PC-9 (cell line): Measurements from ENCODE around the gene LYRM9. TPM values are rescaled to one million over a fixed set of nuclear protein-coding genes. Genes with fewer than 3 reads are reported as not detected.

Source experiments
- BruUV-seq: library from RNA; stranded (reverse); fragments of 400-500 nt; replicated peaks from 2 replicates; lab custom pipeline; 2021; lab: Mats Ljungman, UMichigan
- CTCF ChIA-PET: fragments of 300-600 bp; sonication (Branson Sonifier 250); formaldehyde crosslinking; loops from one replicate; lab custom pipeline; 2022; ENCODE audit warnings: antibody characterized with exemption; lab: Charles Lee
- POLR2A ChIA-PET: fragments of 300-600 bp; sonication (Branson Sonifier 250); formaldehyde crosslinking; loops from one replicate; lab custom pipeline; 2022; ENCODE audit warnings: antibody characterized with exemption; ENCODE audit not compliant: unreplicated experiment; lab: Charles Lee
- DNase-seq, 2 experiments: peaks; one replicate each; pipeline versions ENCODE4 v3.0.0 to v3.0.0-alpha.2; 2015 to 2022; ENCODE audit warnings: mixed read lengths in 1 of 2
- H2AFZ ChIP-seq: fragments of 200-600 bp; sonication (generic); 2 replicates; pipeline ENCODE4 v1.8.1; 2017; ENCODE audit warnings: antibody characterized with exemption
- H3F3A ChIP-seq: fragments of 200-600 bp; sonication (generic); 2 replicates; pipeline ENCODE4 v1.8.1; 2017; ENCODE audit warnings: antibody characterized with exemption, mild to moderate bottlenecking, low read depth; ENCODE audit not compliant: insufficient read depth
- H3K27ac ChIP-seq: fragments of 200-600 bp; sonication (generic); 2 replicates; pipeline ENCODE4 v1.6.1; 2016; ENCODE audit warnings: mixed run types
- H3K27me3 ChIP-seq: fragments of 200-600 bp; sonication (generic); 2 replicates; pipeline ENCODE4 v1.6.1; 2016; ENCODE audit warnings: low read depth, mixed run types; ENCODE audit not compliant: insufficient read depth
- H3K36me3 ChIP-seq: fragments of 200-600 bp; sonication (generic); 2 replicates; pipeline ENCODE4 v1.6.1; 2016; ENCODE audit warnings: low read depth, mixed run types
- H3K4me1 ChIP-seq: fragments of 200-600 bp; sonication (generic); replicated peaks from 2 replicates; pipeline ENCODE4 v1.6.1; 2016; ENCODE audit warnings: mixed run types; ENCODE audit not compliant: insufficient read depth
- H3K4me2 ChIP-seq: fragments of 200-600 bp; sonication (generic); 2 replicates; pipeline ENCODE4 v1.6.1; 2017; ENCODE audit warnings: mixed run types
- H3K4me3 ChIP-seq: fragments of 200-600 bp; sonication (generic); 2 replicates; pipeline ENCODE4 v1.6.1; 2016; ENCODE audit warnings: mixed run types
- H3K79me2 ChIP-seq: fragments of 200-600 bp; sonication (generic); 2 replicates; pipeline ENCODE4 v1.6.1; 2017; ENCODE audit warnings: low read depth, mixed run types
- H3K9me2 ChIP-seq: fragments of 200-600 bp; sonication (generic); 2 replicates; pipeline ENCODE4 v1.8.1; 2017; ENCODE audit warnings: mild to moderate bottlenecking; ENCODE audit not compliant: insufficient read depth
- H3K9me3 ChIP-seq: fragments of 200-600 bp; sonication (generic); 2 replicates; pipeline ENCODE4 v1.8.1; 2016; ENCODE audit warnings: low read depth; ENCODE audit not compliant: insufficient read depth
- H4K20me1 ChIP-seq: fragments of 200-600 bp; sonication (generic); 2 replicates; pipeline ENCODE4 v1.8.1; 2017; ENCODE audit not compliant: insufficient read depth
- EZH2 ChIP-seq: fragments of 200-600 bp; sonication (generic); IDR thresholded peaks from 2 replicates; pipeline ENCODE4 v1.8.0; 2017; ENCODE audit warnings: antibody characterized with exemption, low read depth
- intact Hi-C: fragments of 100-400 bp; cut with micrococcal nuclease; formaldehyde crosslinking; loops from one replicate; pipeline ENCODE4 v1.10.0; 2022; ENCODE audit not compliant: unreplicated experiment
- total RNA-seq: library from RNA; stranded (reverse); gene quantifications from 2 replicates; pipeline ENCODE4 v1.2.3, GENCODE V29; 2021
- TF ChIP-seq, protein P1 (sequence below): fragments of 200-600 bp; sonication (generic); conservative IDR thresholded peaks from 2 replicates; pipeline ENCODE4 v1.6.1; 2017; ENCODE audit warnings: mixed run types, antibody characterized with exemption, mild to moderate bottlenecking, moderate library complexity

LYRM9 gene
- total RNA-seq, 1 experiment from 2014 or later = 7.6 TPM

DNA sequence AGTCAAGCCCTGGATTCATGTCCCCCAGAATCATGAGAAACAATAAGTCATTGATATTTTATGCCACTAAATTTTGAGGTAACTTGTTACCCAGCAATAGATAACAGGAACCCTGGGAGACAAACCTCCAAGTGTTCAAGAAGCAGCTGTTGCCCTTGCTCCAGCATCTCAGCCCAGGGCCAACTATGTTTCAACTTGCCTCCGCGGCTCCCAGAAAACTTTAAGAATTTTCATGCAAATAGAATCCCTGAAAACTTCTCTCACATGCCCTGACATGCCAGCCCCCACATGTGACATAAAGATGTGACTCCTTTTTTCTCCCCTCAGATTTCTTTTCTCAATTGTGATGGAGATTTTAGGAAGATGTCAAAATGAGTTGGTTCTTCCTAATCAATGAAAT lies 22.8 kb downstream of the LYRM9 start:
- ChIA-PET POLR2A (no interaction called here), CTCF (no interaction called here)
- no peak for DNase-seq
- Histone ChIP-seq H3K9me2 (no peaks in the 10 kb centered on the region), H3K9me3 (no peaks in the 10 kb centered on the region), H3K4me3 (no peak overlapping the region), H2AFZ (no peak overlapping the region), H3K27me3 (0 out of 2 replicates have a peak, but pooled peaks cover 1% of the 10 kb centered on the region), H3K4me2 (no peak overlapping the region), H3F3A (no peaks in the 10 kb centered on the region), H3K36me3 (no peaks in the 10 kb centered on the region), H3K4me1 (peaks cover 4% of the 10 kb centered on the region), H3K27ac (no peak overlapping the region), H3K79me2 (no peaks in the 10 kb centered on the region), H4K20me1 (no peaks in the 10 kb centered on the region)
- TF ChIP-seq, protein P1, sequence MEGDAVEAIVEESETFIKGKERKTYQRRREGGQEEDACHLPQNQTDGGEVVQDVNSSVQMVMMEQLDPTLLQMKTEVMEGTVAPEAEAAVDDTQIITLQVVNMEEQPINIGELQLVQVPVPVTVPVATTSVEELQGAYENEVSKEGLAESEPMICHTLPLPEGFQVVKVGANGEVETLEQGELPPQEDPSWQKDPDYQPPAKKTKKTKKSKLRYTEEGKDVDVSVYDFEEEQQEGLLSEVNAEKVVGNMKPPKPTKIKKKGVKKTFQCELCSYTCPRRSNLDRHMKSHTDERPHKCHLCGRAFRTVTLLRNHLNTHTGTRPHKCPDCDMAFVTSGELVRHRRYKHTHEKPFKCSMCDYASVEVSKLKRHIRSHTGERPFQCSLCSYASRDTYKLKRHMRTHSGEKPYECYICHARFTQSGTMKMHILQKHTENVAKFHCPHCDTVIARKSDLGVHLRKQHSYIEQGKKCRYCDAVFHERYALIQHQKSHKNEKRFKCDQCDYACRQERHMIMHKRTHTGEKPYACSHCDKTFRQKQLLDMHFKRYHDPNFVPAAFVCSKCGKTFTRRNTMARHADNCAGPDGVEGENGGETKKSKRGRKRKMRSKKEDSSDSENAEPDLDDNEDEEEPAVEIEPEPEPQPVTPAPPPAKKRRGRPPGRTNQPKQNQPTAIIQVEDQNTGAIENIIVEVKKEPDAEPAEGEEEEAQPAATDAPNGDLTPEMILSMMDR = no peak
- TF ChIP-seq EZH2 = no peak
- intact Hi-C loops = no loop called here
- BruUV-seq = no TSS peak

GRCh38 chr17:27868565-27868964 lies 24.6 kb downstream of the LYRM9 start:
- Histone ChIP-seq H3K27ac (no peak overlapping the region), H3K27me3 (0 out of 2 replicates have a peak, but pooled peaks cover 6% of the 10 kb centered on the region), H4K20me1 (no peaks in the 10 kb centered on the region), H3K4me2 (no peak overlapping the region), H3K4me3 (no peak overlapping the region), H3K9me3 (no peaks in the 10 kb centered on the region), H3K4me1 (no peaks in the 10 kb centered on the region; the same call in 1 of the 2 replicates), H3K79me2 (no peaks in the 10 kb centered on the region), H3F3A (no peaks in the 10 kb centered on the region), H3K9me2 (no peaks in the 10 kb centered on the region), H2AFZ (no peak overlapping the region), H3K36me3 (no peaks in the 10 kb centered on the region)
- CTCF ChIA-PET = no interaction called here
- POLR2A ChIA-PET = no interaction called here
- intact Hi-C loops = loop anchor here (5.0 kb wide), 1 partner anchor 206 kb away; no protein-coding TSS in a partner anchor
- BruUV-seq = no TSS peak
- no peak for TF ChIP-seq EZH2
- TF ChIP-seq, protein P1 = no peak
- no peak for DNase-seq

DNA sequence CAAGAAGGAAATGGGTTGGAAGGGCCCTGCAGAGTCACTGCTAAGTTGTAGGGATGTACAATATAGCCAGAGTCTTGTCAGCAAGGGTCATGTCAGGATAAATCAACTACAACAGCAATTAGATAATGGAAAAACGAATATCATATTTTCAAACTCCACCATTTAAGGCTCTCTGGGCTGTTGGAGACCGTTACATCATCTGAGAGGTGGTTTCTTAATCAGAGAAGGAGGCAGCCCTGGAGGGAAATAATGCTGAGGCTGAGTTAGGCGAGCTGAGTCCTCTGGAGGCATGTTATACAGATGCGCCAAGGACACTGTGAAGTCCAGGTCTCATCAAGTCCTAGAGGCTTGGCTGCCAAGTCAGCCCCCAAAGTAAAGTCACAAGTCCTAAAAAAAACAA lies 30.3 kb downstream of the LYRM9 start:
- BruUV-seq = no TSS peak
- H3K4me2 ChIP-seq = no peak overlapping the region
- H3F3A ChIP-seq = no peaks in the 10 kb centered on the region
- ChIA-PET CTCF (no interaction called here), POLR2A (no interaction called here)
- DNase-seq = no peak
- H3K9me3 ChIP-seq = no peaks in the 10 kb centered on the region
- H3K4me1 ChIP-seq = peaks cover 7% of the 10 kb centered on the region; the same call in 1 of the 2 replicates
- H4K20me1 ChIP-seq = no peaks in the 10 kb centered on the region
- intact Hi-C loops = no loop called here
- H3K9me2 ChIP-seq = no peaks in the 10 kb centered on the region
- no peak overlapping the region for H2AFZ ChIP-seq
- H3K4me3 ChIP-seq = no peak overlapping the region
- no peak overlapping the region for H3K27ac ChIP-seq
- H3K27me3 ChIP-seq = peaks cover 40% of the 10 kb centered on the region
- no peaks in the 10 kb centered on the region for H3K36me3 ChIP-seq
- TF ChIP-seq, protein P1 = no peak
- TF ChIP-seq EZH2 = no peak
- no peaks in the 10 kb centered on the region for H3K79me2 ChIP-seq
